ENCODE data around the gene ZNF276. TPM values are rescaled to one million over a fixed set of nuclear protein-coding genes. Genes with fewer than 3 reads are reported as not detected.
A peak's percentile ranks its signal among the peaks of the same experiment; 100 is the strongest.

The ZNF276 gene
- total RNA-seq, 1 experiment from 2014 or later, result 21.8 TPM

- Histone ChIP-seq H4K20me1 (ENCODE audit: insufficient read depth, low read depth, low read length) (peaks cover 15% of the 10 kb centered on the region), H3K9me3 (ENCODE audit: low read length) (no peaks in the 10 kb centered on the region), H3K4me2 (ENCODE audit: low read depth, low read length, poor library complexity, severe bottlenecking) (peak overlapping the region; percentile 97), H3K79me2 (ENCODE audit: low read length) (peaks cover 18% of the 10 kb centered on the region), H3K9me2 (replicated peaks; ENCODE audit: insufficient read depth, low read length) (no peaks in the 10 kb centered on the region), H3K4me1 (ENCODE audit: low read length) (peaks cover 22% of the 10 kb centered on the region), H3K36me3 (ENCODE audit: insufficient read depth, low read length) (peaks cover 4% of the 10 kb centered on the region; the same call in 1 of the 2 replicates), H3K27ac (ENCODE audit: low read length) (peak overlapping the region; percentile 79), H3K27me3 (ENCODE audit: low read length) (no peaks in the 10 kb centered on the region), H2AFZ (ENCODE audit: low read length) (no peak overlapping the region), H3K4me3 (ENCODE audit: low read length) (peak overlapping the region; percentile 87), H3K9ac (ENCODE audit: low read length) (peak overlapping the region; percentile 86)
- DNase-seq, result peak; percentile 73
Measured at GRCh38 chr16:89722392-89723278, 1.3 kb downstream of the ZNF276 start.

GRCh38 chr16:89723279-89724250 lies 2.2 kb downstream of the ZNF276 start:
- peaks cover 15% of the 10 kb centered on the region for H4K20me1 ChIP-seq (ENCODE audit: insufficient read depth, low read depth, low read length)
- peak overlapping the region; percentile 87; the same call in 1 of the 2 replicates for H3K4me3 ChIP-seq (ENCODE audit: low read length)
- H3K9ac ChIP-seq (ENCODE audit: low read length), result no peak overlapping the region
- H3K9me2 ChIP-seq (replicated peaks; ENCODE audit: insufficient read depth, low read length), result no peaks in the 10 kb centered on the region
- H2AFZ ChIP-seq (ENCODE audit: low read length), result no peak overlapping the region
- no peak for DNase-seq
- peaks cover 6% of the 10 kb centered on the region; the same call in 1 of the 2 replicates for H3K36me3 ChIP-seq (ENCODE audit: insufficient read depth, low read length)
- no peak overlapping the region for H3K27ac ChIP-seq (ENCODE audit: low read length)
- H3K79me2 ChIP-seq (ENCODE audit: low read length), result peaks cover 18% of the 10 kb centered on the region
- peak overlapping the region; percentile 97 for H3K4me2 ChIP-seq (ENCODE audit: low read depth, low read length, poor library complexity, severe bottlenecking)
- H3K9me3 ChIP-seq (ENCODE audit: low read length), result no peaks in the 10 kb centered on the region
- peaks cover 22% of the 10 kb centered on the region for H3K4me1 ChIP-seq (ENCODE audit: low read length)
- no peaks in the 10 kb centered on the region for H3K27me3 ChIP-seq (ENCODE audit: low read length)

- Histone ChIP-seq H3K27ac (ENCODE audit: low read length) (no peak overlapping the region), H2AFZ (ENCODE audit: low read length) (no peak overlapping the region), H3K79me2 (ENCODE audit: low read length) (peaks cover 13% of the 10 kb centered on the region), H4K20me1 (ENCODE audit: insufficient read depth, low read depth, low read length) (peaks cover 10% of the 10 kb centered on the region), H3K27me3 (ENCODE audit: low read length) (no peaks in the 10 kb centered on the region), H3K9me2 (replicated peaks; ENCODE audit: insufficient read depth, low read length) (no peaks in the 10 kb centered on the region), H3K9me3 (ENCODE audit: low read length) (no peaks in the 10 kb centered on the region), H3K36me3 (ENCODE audit: insufficient read depth, low read length) (peaks cover 6% of the 10 kb centered on the region; the same call in 1 of the 2 replicates), H3K4me3 (ENCODE audit: low read length) (no peak overlapping the region), H3K4me1 (ENCODE audit: low read length) (peaks cover 6% of the 10 kb centered on the region), H3K4me2 (ENCODE audit: low read depth, low read length, poor library complexity, severe bottlenecking) (no peak overlapping the region), H3K9ac (ENCODE audit: low read length) (no peak overlapping the region)
- DNase-seq, result no peak
Measured at GRCh38 chr16:89727406-89728120, 6.2 kb downstream of the ZNF276 start.

GRCh38 chr16:89729293-89729692 lies 8.0 kb downstream of the ZNF276 start:
- Histone ChIP-seq H3K4me2 (ENCODE audit: low read depth, low read length, poor library complexity, severe bottlenecking) (no peak overlapping the region), H3K27ac (ENCODE audit: low read length) (no peak overlapping the region), H3K9me2 (replicated peaks; ENCODE audit: insufficient read depth, low read length) (no peaks in the 10 kb centered on the region), H3K36me3 (ENCODE audit: insufficient read depth, low read length) (peaks cover 13% of the 10 kb centered on the region; the same call in 1 of the 2 replicates), H3K4me1 (ENCODE audit: low read length) (no peaks in the 10 kb centered on the region), H3K27me3 (ENCODE audit: low read length) (no peaks in the 10 kb centered on the region), H3K79me2 (ENCODE audit: low read length) (no peaks in the 10 kb centered on the region), H2AFZ (ENCODE audit: low read length) (no peak overlapping the region), H3K9me3 (ENCODE audit: low read length) (no peaks in the 10 kb centered on the region), H3K9ac (ENCODE audit: low read length) (no peak overlapping the region), H4K20me1 (ENCODE audit: insufficient read depth, low read depth, low read length) (no peaks in the 10 kb centered on the region), H3K4me3 (ENCODE audit: low read length) (no peak overlapping the region)
- no peak for DNase-seq

- no peak overlapping the region for H3K4me2 ChIP-seq (ENCODE audit: low read depth, low read length, poor library complexity, severe bottlenecking)
- no peaks in the 10 kb centered on the region for H3K27me3 ChIP-seq (ENCODE audit: low read length)
- no peak overlapping the region for H3K27ac ChIP-seq (ENCODE audit: low read length)
- no peaks in the 10 kb centered on the region for H3K9me3 ChIP-seq (ENCODE audit: low read length)
- no peaks in the 10 kb centered on the region for H4K20me1 ChIP-seq (ENCODE audit: insufficient read depth, low read depth, low read length)
- no peak overlapping the region for H3K4me3 ChIP-seq (ENCODE audit: low read length)
- no peak overlapping the region for H3K9ac ChIP-seq (ENCODE audit: low read length)
- no peaks in the 10 kb centered on the region for H3K79me2 ChIP-seq (ENCODE audit: low read length)
- no peak overlapping the region for H2AFZ ChIP-seq (ENCODE audit: low read length)
- H3K9me2 ChIP-seq (replicated peaks; ENCODE audit: insufficient read depth, low read length), result no peaks in the 10 kb centered on the region
- peaks cover 18% of the 10 kb centered on the region; the same call in 1 of the 2 replicates for H3K36me3 ChIP-seq (ENCODE audit: insufficient read depth, low read length)
- no peak for DNase-seq
- no peaks in the 10 kb centered on the region for H3K4me1 ChIP-seq (ENCODE audit: low read length)
Measured at GRCh38 chr16:89729863-89730593, 8.7 kb downstream of the ZNF276 start.

GRCh38 chr16:89730610-89731234 lies 9.4 kb downstream of the ZNF276 start:
- Histone ChIP-seq H3K27ac (ENCODE audit: low read length) (no peak overlapping the region), H3K9ac (ENCODE audit: low read length) (no peak overlapping the region)

More at GRCh38 chr16:89730610-89731234, 9.4 kb downstream of the ZNF276 start:
- Histone ChIP-seq H3K4me3 (ENCODE audit: low read length) (no peak overlapping the region), H4K20me1 (ENCODE audit: insufficient read depth, low read depth, low read length) (no peaks in the 10 kb centered on the region), H2AFZ (ENCODE audit: low read length) (no peak overlapping the region), H3K9me2 (replicated peaks; ENCODE audit: insufficient read depth, low read length) (no peaks in the 10 kb centered on the region), H3K27me3 (ENCODE audit: low read length) (no peaks in the 10 kb centered on the region), H3K4me2 (ENCODE audit: low read depth, low read length, poor library complexity, severe bottlenecking) (no peak overlapping the region), H3K36me3 (ENCODE audit: insufficient read depth, low read length) (peaks cover 19% of the 10 kb centered on the region; the same call in 1 of the 2 replicates), H3K4me1 (ENCODE audit: low read length) (no peaks in the 10 kb centered on the region), H3K79me2 (ENCODE audit: low read length) (no peaks in the 10 kb centered on the region), H3K9me3 (ENCODE audit: low read length) (no peaks in the 10 kb centered on the region)
- DNase-seq, result no peak

Data from Karpas-422 (cell line).